K562 (cell line): ENCODE measurements around the gene MTG1. TPM values are rescaled to one million over a fixed set of nuclear protein-coding genes. Genes with fewer than 3 reads are reported as not detected.

Experiments used
- ARID3A ChIP-seq: IDR thresholded peaks from 2 replicates; pipeline ENCODE4 v1.6.1; 2012; ENCODE audit warnings: low read depth, low read length, improper control_type of control experiment, borderline replicate concordance
- ERF ChIP-seq: fragments of 450-650 bp; formaldehyde crosslinking; IDR thresholded peaks from 2 replicates; pipeline ENCODE4 v1.4.0; 2020; ENCODE audit warnings: mild to moderate bottlenecking, mixed read lengths
- EZH2 ChIP-seq: IDR thresholded peaks from 2 replicates; pipeline ENCODE4 v1.6.1; 2012; ENCODE audit warnings: low read depth, mild to moderate bottlenecking, inconsistent platforms, low read length, borderline replicate concordance
- GATAD2B ChIP-seq: fragments of 450-650 bp; IDR thresholded peaks from 2 replicates; pipeline ENCODE4 v1.6.1; 2017; ENCODE audit warnings: mild to moderate bottlenecking, borderline replicate concordance
- HEY1 ChIP-seq: fragments of 250-450 bp; sonication (Bioruptor Pico); IDR thresholded peaks from 2 replicates; pipeline ENCODE4 v1.5.0; 2020; ENCODE audit warnings: mild to moderate bottlenecking, moderate library complexity, borderline replicate concordance
- KLF10 ChIP-seq: fragments of 250-450 bp; sonication (Bioruptor Pico); IDR thresholded peaks from 2 replicates; pipeline ENCODE4 v1.6.1; 2021; ENCODE audit warnings: matching md5 sums
- MCM5 ChIP-seq: fragments of 450-650 bp; IDR thresholded peaks from 2 replicates; pipeline ENCODE4 v1.6.1; 2016; ENCODE audit warnings: low read depth
- MGA ChIP-seq: fragments of 450-650 bp; IDR thresholded peaks from 2 replicates; pipeline ENCODE4 v1.6.1; 2016; ENCODE audit warnings: mild to moderate bottlenecking, moderate library complexity
- PREB ChIP-seq: sonication (generic); formaldehyde crosslinking; IDR thresholded peaks from 2 replicates; pipeline ENCODE4 v1.8.1; 2023; ENCODE audit warnings: mild to moderate bottlenecking, missing genetic modification reagents
- RCOR1 ChIP-seq, 2 experiments: IDR thresholded peaks; 2 replicates each; pipeline ENCODE4 v1.6.1; 2012; ENCODE audit warnings: low read depth in 2 of 2, low read length in 2 of 2, borderline replicate concordance in 1 of 2, improper control_type of control experiment in 1 of 2
- TAF7 ChIP-seq: fragments of 450-650 bp; IDR thresholded peaks from 2 replicates; pipeline ENCODE4 v1.6.1; 2016; ENCODE audit warnings: missing genetic modification characterization, missing compliant biosample characterization
- TBP ChIP-seq: optimal IDR thresholded peaks from 2 replicates; pipeline ENCODE3; 2011; ENCODE audit warnings: low read depth, low read length, improper control_type of control experiment
- ZEB2 ChIP-seq: fragments of 450-650 bp; IDR thresholded peaks from 2 replicates; pipeline ENCODE4 v1.6.1; 2016
- ZNF316 ChIP-seq: fragments of 450-650 bp; IDR thresholded peaks from 2 replicates; pipeline ENCODE4 v1.6.1; 2016
- polyA plus RNA-seq, 8 experiments: library from polyadenylated mRNA; depleted of rRNA in 4 of 8; stranded (reverse) in 5 of 8; unstranded in 3 of 8; fragments of >200 nt; fragmentation: Nextera tagmentation in 2 of 8; fragmentation: Illumina TruSeq in 1 of 8; extraction: Ambion mirVana in 2 of 8; extraction: Trizol in 1 of 8; gene quantifications; 2 replicates each; pipeline versions ENCODE4 v1.2.1 to v1.2.3, GENCODE V29; 2011 to 2014; ENCODE audit warnings: inconsistent platforms in 1 of 8, missing spikeins in 1 of 8
- total RNA-seq, 7 experiments: library from RNA; depleted of rRNA in 6 of 7; stranded (reverse); fragments of >200 nt in 6 of 7; fragmentation: Illumina TruSeq in 2 of 7; extraction: Trizol in 2 of 7; gene quantifications; 2 replicates each; pipeline versions ENCODE4 v1.2.1 to v1.2.3, GENCODE V29; 2011 to 2021; ENCODE audit warnings: low replicate concordance in 1 of 7

The MTG1 gene
- total and polyA plus RNA-seq, 9 of the 15 experiments (the other 6 are each of a cell fraction or from before 2014, with no cell fraction given), result 2.8 to 28.2 (median 15.4) TPM

- peak; percentile 60; the same call in 1 of the 2 replicates for TF ChIP-seq MGA
- TF ChIP-seq ARID3A, result no peak
- no peak for TF ChIP-seq PREB (CRISPR knock-in tag)
- no peak for TF ChIP-seq ERF (CRISPR knock-in tag)
- TF ChIP-seq GATAD2B, result peak; percentile 22; the same call in 1 of the 2 replicates
- peak in 1 of 2 experiments; percentile 29; a peak in 1 of 4 replicates for TF ChIP-seq RCOR1 (IDR thresholded peaks at IDR 0.05; ENCODE audit: borderline replicate concordance in 1 of 2, low read depth in 2 of 2, low read length in 2 of 2)
- no peak for TF ChIP-seq MCM5
- peak; percentile 95 for TF ChIP-seq ZEB2
- TF ChIP-seq EZH2, result no peak
- peak; percentile 66 for TF ChIP-seq TAF7
- no peak for TF ChIP-seq HEY1 (CRISPR knock-in tag)
- TF ChIP-seq TBP, result peak; percentile 35
- TF ChIP-seq KLF10 (CRISPR knock-in tag), result no peak
- no peak for TF ChIP-seq ZNF316
Measured at GRCh38 chr10:133388236-133388972, 5.6 kb upstream of the MTG1 start (continued).
